Coronary artery (tissue), 2 donors: Measurements from ENCODE around the gene CERT1.

ENCODE experiments used
- DNase-seq: peaks from one replicate; pipeline ENCODE4 v3.0.0-alpha.2; 2017; ENCODE audit warnings: low spot score
- H3K27ac ChIP-seq, 2 donors: fragments of 200-600 bp; sonication (generic); one replicate each; pipeline ENCODE4 v1.5.1; 2016 to 2019
- H3K4me3 ChIP-seq: fragments of 200-600 bp; sonication (generic); 2 replicates; pipeline ENCODE4 v1.5.1; 2016; ENCODE audit warnings: mild to moderate bottlenecking, moderate library complexity
- TF ChIP-seq, protein P1 (sequence below): fragments of 200-600 bp; sonication (generic); IDR thresholded peaks from one replicate; pipeline ENCODE4 v1.5.1; 2019; ENCODE audit warnings: antibody characterized with exemption

CERT1 gene

DNA sequence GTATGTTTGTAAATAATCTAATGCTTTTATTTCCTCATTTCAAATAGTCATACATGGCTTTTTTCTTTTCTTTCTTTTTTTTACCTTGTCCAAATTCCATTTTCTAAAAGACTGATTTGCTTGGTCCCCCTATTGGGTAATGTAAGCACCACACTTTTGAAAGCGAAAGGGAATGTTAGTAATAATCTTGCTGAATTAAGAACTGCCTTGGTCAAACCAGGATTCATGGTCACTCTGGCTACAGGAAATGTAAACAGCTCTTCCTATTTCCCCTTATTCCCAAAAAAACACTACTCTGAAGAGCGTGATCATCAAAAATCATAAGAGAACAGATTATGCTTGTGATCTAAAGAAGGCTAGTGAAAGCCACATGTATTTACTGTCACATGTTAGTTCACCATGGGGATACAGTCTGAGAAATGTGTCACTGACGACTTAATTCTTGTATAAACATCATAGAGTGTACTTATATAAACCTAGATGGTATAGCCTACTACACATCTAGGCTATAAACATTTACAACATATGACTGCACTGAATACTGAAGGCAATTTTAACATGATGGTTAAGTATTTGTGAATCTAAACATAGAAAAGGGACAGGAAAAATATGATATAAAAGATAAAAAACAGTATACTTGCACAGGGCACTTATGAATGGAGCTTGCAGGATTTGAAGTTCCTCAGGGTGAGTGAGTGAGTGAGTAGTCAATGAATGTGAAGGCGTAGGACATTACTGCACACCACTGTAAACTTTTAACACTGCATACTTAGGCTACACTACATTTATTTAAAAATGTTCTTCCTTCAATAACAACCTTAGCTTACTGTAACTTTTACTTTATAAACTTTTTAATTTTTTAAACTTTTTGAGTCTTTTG is 99.1 kb downstream of the CERT1 start:
- TF ChIP-seq, protein P1, sequence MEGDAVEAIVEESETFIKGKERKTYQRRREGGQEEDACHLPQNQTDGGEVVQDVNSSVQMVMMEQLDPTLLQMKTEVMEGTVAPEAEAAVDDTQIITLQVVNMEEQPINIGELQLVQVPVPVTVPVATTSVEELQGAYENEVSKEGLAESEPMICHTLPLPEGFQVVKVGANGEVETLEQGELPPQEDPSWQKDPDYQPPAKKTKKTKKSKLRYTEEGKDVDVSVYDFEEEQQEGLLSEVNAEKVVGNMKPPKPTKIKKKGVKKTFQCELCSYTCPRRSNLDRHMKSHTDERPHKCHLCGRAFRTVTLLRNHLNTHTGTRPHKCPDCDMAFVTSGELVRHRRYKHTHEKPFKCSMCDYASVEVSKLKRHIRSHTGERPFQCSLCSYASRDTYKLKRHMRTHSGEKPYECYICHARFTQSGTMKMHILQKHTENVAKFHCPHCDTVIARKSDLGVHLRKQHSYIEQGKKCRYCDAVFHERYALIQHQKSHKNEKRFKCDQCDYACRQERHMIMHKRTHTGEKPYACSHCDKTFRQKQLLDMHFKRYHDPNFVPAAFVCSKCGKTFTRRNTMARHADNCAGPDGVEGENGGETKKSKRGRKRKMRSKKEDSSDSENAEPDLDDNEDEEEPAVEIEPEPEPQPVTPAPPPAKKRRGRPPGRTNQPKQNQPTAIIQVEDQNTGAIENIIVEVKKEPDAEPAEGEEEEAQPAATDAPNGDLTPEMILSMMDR = no peak
- no peak overlapping the region for H3K4me3 ChIP-seq
- no peak overlapping the region for H3K27ac ChIP-seq
- DNase-seq = no peak

- TF ChIP-seq, protein P1 = no peak
- Histone ChIP-seq H3K27ac (no peak overlapping the region), H3K4me3 (no peak overlapping the region)
- DNase-seq = no peak
Observed at GRCh38 chr5:75405296-75405695, 106.1 kb downstream of the CERT1 start.

DNA sequence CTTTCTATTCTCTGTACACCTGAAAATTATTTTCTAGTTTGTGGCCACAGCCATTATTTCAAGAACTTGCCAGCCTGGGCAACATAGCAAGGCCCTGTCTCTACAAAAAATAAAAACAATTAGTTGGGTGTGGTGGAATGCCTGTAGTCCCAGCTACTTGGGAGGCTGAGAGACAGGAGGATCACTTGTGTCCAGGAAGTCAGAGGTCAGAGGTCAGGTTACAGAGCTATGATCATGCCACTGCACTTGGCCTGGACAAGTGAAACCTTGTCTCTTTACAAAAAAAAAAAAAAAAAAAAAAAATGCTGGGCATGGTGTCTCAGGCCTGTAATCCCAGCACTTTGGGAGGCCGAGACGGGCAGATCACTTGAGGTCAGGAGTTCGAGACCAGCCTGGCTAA is 116.2 kb downstream of the CERT1 start:
- Histone ChIP-seq H3K27ac (no peak overlapping the region), H3K4me3 (no peak overlapping the region)
- TF ChIP-seq, protein P1 = no peak
- no peak for DNase-seq

DNA sequence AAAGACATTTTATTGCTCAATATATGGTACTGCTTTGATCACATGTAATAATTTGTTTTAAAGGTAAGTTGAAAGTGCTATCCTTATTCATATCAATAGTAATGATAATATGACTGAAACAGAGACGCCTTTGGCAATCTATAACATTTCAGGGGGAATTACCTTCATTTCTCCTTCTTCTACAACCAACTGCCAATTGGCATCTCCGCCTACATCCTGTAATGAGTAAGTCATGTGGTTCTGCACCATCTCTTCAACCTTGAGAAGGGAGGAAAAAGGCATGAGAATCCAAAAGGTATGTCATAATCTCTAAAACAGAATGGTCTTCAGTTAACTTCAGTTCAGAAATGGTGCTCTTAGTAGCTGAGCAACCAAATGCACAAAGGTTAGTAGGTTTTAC is 122.0 kb downstream of the CERT1 start:
- Histone ChIP-seq H3K4me3 (no peak overlapping the region), H3K27ac (no peak overlapping the region)
- TF ChIP-seq, protein P1 = no peak
- DNase-seq = no peak

DNA sequence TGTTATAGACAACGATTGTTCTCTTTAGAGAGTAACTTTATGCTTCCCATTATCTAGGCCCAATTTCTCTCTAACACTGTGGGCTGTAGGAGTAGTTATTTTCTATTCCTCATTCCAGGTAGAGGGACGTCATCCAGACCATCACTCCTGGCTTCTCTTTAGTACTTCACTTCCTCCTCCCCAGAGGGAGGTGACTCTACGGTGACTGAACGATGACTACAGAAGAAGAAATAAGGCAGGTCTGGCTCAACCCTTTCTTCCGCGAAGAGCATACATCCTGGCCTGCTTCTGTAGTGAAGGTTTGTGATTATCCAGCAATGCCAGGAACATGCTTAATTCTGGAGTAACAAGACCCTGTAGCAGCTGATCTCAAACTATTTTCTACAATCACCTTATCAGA is 123.6 kb downstream of the CERT1 start:
- Histone ChIP-seq H3K4me3 (no peak overlapping the region), H3K27ac (no peak overlapping the region)
- TF ChIP-seq, protein P1 = no peak
- no peak for DNase-seq

DNA sequence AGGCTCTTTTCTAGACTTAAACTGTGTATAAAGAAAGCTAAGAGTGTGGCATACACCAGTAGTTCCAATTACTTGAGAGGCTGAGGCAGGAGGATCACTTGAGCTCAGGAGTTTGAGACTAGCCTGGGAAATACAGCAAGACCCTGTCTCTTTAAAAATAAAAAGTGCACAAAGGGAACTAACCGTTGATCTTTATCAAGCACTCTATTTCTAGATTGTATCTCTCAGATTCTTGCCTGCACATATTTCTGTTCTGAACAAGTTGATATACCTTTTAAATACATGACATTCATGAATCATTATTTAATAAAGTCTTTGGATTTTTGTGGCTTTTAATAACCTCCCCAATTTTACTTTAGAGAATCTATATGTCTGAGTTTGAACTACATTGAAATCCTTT is 127.2 kb downstream of the CERT1 start:
- H3K27ac ChIP-seq = no peak overlapping the region

More for the DNA sequence above, 127.2 kb downstream of the CERT1 start:
- TF ChIP-seq, protein P1 = no peak
- DNase-seq = no peak
- H3K4me3 ChIP-seq = no peak overlapping the region
